CD4-positive, alpha-beta T cell treated with Interleukin-12 subunit alpha and Interleukin-12 subunit beta, for 1 hour (primary cell): ENCODE measurements around the gene STAP2.

Source experiments
- DNase-seq: peaks from one replicate; pipeline ENCODE4 v3.0.0-alpha.2; 2020

Gene STAP2

DNA sequence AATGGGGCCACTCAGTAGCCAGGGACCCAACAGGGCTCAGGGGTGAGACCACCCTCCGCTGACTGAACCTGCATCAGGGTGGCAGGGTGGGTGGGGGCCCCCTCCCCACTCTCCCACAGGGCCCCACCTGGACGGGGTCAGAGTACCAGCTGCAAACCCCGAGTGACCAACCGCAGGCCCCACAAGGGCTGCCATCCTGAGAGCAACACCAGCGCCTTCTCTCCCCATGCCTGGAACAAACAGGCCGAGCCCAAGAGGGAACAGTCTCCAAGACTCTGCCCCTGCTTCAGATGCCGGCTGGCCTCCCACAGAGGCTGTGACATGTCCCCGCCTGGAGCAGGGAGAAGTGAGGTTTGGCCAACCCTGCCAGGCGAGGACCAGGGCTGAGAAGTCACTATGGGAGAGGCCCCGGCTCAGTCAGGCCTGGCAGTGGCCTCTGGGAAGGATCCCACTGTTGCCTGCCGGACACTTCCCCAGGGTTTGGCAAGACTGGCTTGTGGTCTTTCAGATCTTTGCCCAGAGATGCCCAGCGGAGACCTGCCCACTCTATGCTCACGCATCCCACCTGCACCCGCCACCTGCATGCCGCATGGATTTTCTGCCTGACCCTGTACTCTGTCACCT, 31.9 kb upstream of the STAP2 start:
- no peak for DNase-seq

DNA sequence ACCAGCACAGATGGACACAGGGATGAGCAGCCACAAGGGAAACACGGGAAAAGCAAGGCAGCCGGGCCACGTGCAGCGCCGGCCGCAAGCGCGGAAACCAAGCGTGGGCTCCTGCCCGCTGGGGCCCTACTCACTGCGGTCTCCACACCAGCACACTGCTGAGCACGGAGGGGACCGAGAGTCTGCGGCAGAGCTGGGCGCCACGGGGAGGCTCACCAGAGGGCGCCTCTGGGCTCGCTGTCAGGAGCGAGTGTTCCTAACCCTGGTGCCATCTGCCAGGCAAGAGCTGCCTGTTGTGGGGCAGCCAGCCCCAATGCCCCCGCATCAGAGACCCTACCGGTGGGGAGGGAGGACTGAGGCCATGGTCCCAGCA, 31.2 kb upstream of the STAP2 start:
- peak; percentile 80 for DNase-seq

DNA sequence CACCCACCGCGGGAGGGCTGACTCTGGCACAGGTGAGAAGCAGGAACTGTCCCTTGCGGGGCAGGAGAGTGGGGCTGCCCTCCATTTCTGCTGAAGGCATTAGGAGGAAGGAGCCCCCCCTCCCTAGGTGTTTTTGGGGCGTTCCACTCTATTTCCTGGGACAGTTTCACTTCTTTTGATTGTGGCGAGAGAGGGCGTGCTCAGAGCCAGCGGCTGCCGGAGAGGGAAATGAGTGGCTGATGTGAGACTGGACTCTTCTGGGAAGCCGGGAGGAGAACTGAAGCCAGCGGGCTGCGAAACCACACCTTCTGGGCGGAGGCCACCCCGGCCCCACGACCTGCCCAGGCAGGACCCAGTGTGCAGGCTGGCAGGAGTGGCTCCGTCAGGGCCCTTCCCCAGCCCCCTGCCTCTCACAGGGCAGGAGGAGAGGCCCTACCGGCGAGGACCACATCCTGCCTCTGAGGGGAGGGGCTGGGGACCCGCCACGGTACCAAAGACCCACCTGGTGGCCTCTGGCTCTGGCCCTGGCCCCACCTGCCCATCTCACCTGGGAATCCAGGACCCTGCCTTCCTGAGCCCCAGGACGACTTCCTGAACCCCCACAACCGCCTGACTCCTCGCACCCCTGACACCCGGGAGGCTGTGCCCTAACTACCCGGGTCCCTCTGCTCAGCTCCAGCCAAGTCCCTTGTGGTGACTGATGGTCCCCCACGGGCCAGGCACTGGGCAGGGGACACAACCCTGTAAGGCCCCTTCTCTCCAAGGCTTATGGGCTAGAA, 30.7 kb upstream of the STAP2 start:
- peak; percentile 83 for DNase-seq

DNA sequence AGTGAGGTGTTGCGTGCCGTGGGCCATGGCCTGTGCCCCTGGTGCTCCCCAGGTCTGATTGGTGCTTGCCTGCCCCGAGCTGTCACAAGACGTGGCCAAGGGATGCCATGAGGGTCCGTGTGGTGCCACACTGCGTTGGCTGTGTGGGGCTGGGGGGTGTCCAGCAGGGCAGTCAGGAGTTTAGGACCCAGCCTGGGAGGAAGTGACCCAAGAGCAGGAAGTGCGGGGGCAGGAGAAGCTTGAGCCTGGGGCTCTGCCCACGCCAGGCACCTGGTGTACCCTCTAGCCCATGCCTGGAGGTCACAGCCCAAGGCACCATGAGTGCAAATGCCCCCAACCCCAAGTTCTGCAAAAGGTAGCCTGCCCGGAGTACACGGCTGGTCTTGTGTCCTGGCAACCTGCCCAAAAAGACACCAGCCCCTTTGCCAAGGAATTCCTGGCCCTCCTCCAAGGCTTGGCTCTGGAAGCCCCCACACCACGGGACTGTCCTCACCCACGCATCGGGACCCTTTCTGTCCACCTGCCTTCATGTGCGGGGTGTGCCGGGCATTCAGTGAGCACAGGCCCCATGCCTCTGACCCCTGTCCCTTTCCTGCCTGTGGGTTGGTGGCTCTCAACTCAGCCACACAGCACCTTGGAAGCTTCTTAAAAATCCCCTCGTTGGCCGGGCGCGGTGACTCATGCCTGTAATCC, 29.6 kb upstream of the STAP2 start:
- DNase-seq, result no peak

DNA sequence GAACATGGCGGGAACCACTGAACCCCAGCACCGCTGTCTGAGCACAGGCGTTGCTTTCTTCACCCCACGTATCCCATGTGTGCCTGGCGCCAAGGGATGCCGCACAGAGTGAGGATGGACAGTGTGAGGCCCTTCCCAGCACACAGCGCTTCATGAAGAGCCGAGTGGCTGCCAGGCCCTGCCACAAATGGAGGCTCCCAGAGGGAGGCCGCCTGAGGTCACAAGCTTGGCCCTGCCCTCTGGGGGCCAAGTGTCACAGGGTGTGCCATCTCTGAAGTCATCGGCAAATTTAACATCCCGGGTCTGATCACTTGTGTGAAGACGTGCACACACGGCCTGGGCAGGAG, 29.1 kb upstream of the STAP2 start:
- no peak for DNase-seq

DNA sequence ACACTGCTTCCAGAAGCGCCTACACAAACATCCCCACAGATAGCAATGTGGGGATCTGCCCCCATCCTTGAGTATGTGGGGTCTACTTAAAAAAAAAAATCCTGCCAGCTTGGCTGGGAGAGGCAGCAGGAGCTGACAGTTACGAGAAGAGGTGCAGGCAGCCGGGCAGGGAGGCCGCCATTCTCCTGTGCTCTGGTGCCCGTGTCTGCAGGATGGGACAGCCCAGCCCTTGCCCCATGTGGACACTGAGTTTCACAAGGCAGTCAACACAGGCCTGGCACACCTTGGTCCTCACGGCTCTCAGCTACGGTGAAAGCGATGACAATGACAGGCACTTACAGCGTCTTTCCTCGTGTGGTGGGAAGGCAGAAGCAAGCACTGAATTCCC, 28.7 kb upstream of the STAP2 start:
- DNase-seq, result no peak

DNA sequence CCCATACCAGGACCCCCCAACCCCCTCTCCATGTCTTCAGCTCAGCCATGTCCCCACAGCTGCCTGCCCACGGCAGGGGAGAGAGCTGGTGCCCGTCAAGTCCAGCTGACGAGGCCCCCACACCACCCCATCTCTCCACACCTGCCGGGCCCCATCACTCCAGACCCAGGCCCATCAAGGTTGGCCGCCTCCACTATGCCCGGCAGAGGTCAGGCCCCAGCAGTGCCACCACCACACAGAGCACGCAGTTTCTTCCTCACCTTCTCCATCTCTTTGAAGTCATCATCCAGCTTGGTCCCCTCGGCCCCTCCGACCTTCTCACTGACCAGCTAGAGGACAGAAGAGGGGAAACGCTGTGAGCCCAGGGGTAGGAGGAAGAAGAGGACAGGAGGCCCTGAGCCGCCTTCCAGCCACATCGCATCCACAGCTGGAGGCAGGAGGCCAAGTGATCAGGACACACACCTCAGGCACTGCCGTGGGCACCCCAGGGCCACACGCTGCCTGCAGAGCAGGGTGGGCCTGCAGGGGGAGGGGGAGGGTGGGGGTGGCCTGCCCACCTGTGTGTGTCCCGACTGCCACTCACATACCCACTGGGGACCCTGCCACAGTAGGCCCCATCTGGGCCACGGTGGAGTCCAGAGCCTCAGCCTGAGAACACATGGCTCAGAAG, 28.2 kb upstream of the STAP2 start:
- DNase-seq, result no peak

DNA sequence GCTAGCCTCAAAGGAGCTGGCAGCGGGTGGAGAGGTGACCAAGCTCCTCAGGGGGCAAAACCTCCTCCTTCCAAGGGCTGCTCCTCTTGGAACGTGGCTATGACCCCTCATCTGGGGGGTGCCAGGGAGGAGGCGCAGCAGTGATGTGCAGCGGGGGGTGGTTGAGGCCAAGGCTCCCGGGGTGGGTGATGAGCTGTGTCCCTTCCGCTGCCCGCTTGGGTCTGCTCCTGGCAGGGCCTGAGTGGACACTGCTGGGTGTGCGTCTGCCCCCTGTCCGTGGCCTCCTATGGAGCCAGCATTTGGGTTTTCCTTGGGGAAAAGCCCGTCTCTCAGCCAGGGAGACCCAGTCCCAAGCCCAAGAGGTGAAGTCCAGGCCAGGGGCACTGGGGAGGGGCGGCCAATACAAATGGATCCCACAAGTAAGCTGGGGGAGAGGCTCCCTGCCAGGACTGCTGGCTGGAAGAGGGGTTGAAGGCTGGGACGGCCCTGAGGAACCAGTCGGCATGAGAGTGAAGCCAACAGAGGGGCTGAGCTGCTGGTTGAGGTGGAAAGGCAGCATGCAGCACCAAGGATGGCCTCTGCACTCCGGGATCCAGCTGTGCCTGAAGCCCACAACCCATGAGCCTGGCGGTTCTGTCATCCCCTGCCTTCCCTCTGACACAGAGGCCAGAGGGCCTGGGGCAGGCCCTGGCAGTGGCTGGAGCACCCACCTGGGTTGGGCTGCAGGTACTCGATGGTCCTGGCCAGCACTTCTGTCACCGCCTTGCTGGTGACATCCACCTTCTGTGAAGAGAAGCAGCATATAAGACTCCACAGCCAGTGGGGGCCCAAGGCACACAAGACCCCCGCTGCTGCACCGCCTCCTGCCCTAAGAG, 27.4 kb upstream of the STAP2 start:
- DNase-seq, result no peak

DNA sequence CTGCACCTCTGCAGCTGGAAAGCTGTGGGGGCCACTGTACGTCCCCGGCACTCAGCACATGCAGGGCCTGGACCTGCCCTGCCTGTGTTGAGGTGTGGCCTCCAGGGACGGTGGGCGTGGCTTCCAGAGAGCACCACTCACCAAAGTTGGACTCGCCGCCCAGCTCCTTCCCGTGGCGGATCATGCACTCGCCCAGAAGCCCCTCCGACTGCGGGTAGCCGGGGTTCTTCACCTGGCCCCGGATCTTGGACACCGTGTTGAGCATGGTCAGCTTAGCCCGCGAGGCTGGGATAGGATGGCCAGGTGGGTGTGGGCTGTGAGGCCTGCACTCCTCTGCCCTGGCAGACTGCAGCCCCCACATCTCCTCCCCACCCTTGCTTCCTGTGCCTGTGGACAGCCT, 26.7 kb upstream of the STAP2 start:
- no peak for DNase-seq

DNA sequence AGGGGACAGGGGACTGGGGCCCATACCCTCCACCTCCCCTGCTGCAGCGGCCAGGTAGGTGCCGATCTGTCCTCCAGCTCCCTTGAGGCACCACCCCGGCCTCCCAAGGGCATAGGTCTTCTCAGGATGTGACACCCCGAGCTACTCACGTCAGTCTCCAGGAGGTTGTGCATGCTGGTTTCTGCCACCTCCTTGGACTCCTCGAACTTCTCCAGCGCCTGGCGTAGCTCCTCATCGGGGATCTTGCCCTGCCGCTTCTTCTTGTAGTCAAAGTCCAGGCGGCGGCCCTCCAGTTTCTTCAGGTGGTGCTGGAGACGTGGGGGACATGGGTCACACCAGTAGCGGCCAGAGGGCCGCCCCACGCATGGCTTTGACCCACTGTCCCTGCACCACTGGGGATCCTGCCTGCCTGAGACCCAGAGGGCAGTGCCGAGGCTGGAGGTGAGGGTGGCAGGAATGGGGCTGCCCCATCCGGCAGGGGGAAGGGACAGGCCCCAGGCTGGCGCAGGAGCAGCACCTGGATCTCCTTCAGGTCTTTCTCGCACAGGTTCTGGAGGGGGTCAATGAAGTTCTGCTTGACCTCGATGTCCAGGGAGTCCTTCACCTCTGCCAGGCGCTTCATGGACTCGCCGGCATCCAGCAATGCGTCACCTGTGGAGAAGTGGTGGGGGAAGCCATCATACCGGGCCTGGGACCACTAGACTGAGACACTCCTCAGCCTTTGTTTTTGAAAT, 25.1 kb upstream of the STAP2 start:
- DNase-seq, result no peak

DNA sequence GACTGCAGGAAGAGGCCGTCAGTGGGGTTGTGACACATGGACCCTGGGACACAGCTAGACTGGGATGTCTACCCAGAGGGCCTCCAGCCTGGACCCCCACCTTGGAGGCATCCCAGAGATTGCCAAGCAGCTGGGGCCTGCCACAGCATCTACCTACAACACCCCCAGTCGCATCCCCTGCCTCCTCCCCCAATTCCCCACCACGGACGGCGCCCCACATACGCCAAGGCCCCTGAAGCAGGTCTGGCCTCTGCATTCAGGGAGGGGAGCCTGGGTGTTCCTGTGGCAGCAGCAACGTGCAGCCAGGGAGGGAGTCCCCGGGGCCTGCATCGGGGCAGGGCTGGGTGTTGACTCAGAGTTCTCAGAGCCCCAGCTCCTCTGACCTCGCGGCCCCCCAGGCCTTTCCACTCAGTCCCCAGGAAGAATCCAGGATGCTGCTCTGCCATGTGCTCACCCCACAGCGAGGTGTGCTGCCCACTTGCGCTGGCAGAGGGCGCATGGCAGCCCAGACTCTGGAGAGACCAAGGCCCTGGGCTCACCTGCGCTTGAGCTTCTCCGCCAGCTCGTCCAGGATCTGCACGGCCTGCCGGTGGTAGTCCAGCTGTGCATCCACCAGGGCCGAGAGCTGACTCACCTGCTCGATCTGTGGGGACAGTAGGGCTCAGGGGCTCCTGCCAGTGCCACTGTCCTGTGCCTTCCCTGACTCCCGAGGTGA, 24.4 kb upstream of the STAP2 start:
- no peak for DNase-seq

DNA sequence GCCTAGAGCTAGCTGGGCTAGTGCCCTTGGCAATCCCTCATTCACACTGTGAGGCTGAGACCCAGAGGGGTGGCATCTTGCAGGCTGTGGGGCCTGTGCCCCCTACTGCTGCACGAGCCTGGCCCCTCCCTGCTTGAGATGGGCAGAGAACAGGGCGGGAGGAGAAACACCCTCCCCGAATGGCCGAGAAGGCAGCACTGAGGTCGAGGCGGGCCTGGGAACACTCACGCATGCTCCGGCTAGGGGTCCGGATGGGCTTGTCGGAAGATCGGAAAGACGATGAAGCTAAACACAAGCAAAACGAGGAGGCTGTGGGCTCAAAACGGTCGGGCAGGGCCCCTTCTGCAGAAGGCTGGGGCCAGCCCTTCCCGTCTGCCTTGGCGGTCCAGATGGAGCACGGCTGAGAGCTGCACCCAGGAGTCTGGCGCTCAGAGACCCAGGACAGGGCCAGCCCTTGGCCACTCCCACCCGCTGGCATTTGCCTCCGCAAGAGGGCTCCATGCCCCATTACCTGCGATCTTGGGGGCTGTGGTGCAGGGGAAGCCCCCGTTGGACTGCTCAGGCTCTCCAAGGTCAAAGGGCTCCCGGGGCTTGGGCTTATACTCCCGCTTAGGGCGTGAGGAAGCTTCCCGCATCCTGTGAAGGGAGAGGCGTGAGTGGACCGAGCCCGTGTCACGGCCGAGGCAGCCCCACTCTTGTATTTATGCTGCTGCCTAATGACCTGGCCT, 23.6 kb upstream of the STAP2 start:
- no peak for DNase-seq

DNA sequence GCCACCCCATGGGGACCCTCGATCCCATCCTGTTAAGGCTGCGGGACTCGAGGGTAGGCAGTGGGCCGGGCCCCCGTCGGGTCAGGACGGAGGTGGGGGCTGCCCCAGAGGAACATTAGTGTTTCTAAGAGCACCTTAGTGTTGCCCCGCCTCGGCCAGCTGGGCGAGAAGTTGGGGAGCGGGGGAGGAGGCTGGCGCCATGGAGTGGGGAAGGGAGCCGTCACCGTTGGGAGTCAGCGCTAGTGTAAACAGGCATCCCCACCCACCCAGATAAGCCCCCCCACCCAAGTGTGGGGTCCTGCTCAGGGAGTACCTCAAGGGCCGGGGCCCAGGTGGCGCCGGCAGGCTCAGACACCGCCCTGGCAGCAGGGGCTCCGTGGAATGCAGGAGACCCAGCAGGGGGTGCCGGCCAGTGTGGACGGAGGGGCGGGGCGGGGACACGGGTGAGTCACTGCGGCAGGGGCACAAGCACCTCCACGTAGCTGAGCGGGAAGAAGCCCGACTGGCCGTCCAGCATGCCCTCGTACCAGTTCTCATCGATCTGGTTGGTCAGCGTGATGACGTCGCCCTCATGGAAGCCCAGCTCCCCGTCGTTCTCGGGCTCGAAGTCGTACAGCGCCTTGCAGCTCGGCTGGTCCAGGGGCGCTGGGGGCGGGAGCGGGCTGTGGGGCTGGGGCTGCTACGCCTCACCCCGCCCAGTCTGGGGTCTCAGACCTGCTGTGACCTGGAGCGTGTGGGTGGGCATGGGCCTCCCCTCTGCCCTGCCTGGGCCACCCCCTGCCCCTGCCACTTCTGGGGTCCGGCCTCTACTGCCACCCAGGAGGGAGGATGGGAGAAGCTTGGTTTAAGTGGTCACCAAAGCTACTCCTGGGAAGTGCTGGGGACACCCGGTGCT, 22.8 kb upstream of the STAP2 start:
- DNase-seq, result no peak

DNA sequence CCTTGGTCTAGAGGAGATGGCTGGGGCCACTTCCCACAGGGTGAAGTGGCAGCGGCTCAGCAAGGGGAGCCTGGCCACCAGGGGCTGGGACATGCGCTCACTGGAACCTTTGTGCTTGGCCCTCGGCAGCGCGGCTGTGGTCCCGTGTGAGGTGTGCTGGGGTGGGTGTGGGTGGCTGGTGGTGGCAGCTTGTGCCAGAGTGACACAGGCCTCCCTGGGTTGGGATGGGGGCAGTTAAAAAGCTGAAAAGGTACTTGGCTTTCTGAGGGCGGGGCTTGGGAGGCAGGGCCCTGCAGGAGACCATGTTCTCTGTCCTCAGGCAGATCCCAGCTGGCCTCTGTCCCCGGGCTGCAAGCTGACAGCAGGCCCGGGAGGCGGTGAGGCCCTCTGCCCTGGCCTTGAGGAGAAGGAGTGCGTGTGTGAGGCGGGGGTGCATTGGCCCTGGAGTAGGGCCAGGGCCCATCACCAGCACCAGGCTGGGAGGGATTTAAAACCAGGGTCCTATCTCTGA, 22.1 kb upstream of the STAP2 start:
- DNase-seq, result no peak

DNA sequence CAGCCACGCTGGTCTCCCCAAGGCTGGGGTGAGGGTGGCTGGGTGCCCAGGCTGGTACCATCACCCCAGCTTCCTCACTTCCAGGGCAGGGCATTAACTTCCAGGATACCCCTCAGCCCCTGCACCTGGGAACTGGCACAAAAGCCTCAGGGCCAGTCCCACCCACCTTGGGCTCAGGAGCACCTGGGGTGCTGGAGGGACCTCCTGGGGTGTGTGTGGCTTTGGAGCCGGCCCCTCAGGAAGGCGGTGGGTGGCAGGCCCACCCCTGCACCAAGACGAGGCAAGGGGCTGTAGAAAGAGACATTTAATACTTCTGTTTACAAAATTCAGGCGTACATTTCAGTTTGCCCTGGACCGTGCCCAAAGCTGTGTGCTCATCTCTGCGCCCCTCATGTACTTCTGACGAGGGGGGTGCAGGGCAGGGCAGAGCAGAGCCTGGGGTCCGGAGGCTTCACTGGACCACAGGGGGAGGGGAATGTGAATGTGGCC, 21.5 kb upstream of the STAP2 start:
- no peak for DNase-seq

DNA sequence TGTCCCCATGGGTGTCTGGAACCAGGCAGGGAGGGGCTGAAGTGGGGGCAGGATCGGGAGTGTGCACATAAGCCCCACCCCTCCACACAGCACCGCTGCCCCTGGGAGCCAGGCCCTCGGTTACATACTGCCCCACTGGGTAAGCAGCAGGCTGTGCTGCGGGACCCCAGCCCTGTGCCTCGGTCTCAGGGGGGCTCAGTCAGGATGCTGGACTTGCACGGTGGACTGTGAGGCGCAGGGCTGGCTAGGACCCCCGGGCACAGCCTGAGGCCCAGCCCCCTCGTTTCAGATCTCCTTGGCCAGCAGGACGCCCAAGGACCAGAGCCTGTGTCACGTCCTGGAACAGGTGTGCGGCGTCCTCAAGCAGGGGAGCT, 21.0 kb upstream of the STAP2 start:
- no peak for DNase-seq

DNA sequence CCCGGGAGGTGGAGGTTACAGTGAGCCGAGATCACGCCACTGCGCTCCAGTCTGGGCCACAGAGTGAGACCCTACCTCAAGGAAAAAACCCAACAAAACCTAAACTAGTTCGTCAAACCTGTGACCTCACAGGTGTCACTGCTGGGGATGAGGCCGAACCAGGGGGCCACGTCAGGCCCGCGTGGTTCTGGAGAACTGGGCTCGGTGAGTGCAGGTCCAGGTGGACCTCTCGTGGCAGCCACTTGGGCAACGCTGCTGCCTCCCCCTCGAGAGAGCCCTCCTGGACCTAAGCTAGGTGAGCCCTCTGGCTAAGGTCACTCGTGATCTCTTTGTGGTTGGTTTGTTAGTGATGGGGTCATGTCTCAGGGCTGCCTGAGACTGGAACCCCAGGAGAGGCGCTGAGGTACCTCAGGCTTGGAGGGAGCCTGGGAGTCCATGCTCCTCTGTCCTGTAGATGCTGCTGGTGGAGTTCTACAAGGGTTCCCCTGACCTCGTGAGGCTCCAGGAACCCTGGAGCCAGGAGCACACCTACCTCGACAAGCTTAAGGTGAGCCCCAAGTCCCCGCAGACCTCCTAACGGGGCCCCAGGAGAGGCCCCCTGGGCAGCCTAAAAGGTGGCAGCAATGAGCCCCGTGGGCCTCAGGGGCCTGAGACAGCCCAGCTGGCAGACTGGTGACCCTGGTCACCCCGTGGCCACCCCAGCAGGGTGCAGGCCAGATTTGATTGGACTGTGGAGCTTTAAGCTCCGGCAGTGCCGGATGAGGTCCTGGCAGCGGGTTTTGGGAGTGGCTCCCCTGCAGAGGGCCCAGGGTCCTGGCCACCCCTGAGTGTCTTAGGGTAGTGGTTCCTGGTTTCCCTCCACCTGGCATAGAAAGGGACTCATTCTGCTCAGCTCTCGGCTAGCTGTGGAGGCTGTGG, 20.3 kb upstream of the STAP2 start:
- no peak for DNase-seq

DNA sequence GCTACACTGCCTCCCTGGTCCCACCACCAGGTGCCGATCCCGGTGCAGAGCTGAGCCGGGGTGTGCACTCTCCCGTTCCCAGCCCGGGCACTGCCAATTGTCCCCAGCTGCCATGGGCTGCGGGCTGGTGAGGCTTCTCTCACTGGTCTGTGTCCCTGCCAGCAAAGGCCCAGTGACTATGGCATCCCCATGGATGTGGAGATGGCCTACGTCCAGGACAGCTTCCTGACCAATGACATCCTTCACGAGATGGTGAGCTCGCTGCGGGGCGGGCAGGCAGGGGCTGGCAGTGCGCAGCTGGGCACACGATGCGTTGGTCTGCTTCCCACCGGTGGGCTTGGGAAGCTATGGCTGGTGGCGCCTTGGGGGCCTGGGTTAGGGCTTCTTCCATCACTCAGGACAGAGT, 19.3 kb upstream of the STAP2 start:
- DNase-seq, result no peak
